Measurements from ENCODE around the gene ECE1.

The ECE1 gene

DNA sequence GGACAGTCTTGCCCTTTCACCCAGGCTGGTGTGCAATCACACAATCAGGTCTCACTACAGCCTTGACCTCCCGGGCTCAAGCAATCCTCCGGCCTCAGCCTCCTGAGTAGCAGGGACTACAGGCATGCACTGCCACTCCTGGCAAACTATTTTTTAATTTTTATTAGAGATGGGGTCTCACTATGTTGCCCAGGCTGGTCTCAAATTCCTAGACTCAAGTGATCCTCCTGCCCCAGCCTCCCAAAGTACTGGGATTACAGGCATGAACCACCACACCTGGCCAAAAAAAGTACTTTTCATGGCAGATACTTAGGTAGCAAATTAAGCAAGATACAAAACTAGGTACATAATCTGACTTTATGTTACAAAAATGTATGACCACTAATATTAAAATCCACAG, 121.8 kb downstream of the ECE1 start:
- Histone ChIP-seq H4K8ac (ENCODE audit: low read depth, low read length) (no peak overlapping the region), H2AK5ac (ENCODE audit: low read length) (no peak overlapping the region), H3K4me3 (ENCODE audit: low read depth, low read length) (no peak overlapping the region), H3K9ac (ENCODE audit: low read length) (no peak overlapping the region), H3K79me2 (ENCODE audit: control insufficient read depth, insufficient read depth, low read length, poor library complexity) (peaks cover 2% of the 10 kb centered on the region), H3K4me1 (ENCODE audit: control insufficient read depth in 1 of 2, insufficient read depth in 2 of 2, low read length in 2 of 2) (no peaks in the 10 kb centered on the region), H3K27me3 (ENCODE audit: insufficient read depth, low read length) (no peaks in the 10 kb centered on the region), H3K4me2 (ENCODE audit: low read length) (no peak overlapping the region), H2BK12ac (ENCODE audit: low read length) (no peak overlapping the region), H3K36me3 (ENCODE audit: control insufficient read depth in 1 of 2, insufficient read depth in 2 of 2, low read length in 2 of 2) (peaks cover 25 to 28% of the 10 kb centered on the region in 2 experiments), H3K23ac (ENCODE audit: low read length) (no peak overlapping the region), H3K27ac (ENCODE audit: low read depth, low read length) (no peak overlapping the region), H3K79me1 (ENCODE audit: low read length) (no peaks in the 10 kb centered on the region), H3K14ac (ENCODE audit: low read length) (no peak overlapping the region), H3K9me3 (ENCODE audit: insufficient read depth, low read depth, low read length) (peaks cover 2% of the 10 kb centered on the region), H4K12ac (ENCODE audit: low read depth, low read length) (no peak overlapping the region), H2BK120ac (ENCODE audit: insufficient read depth, low read length, poor library complexity) (no peak overlapping the region), H2AFZ (ENCODE audit: insufficient read depth, low read length, poor library complexity) (no peak overlapping the region), H3K18ac (ENCODE audit: low read length) (no peak overlapping the region), H2BK5ac (ENCODE audit: low read depth, low read length, poor library complexity) (no peak overlapping the region), H3K4ac (ENCODE audit: low read depth, low read length) (no peak overlapping the region), H4K91ac (ENCODE audit: low read depth, low read length) (no peak overlapping the region)
- no peak for DNase-seq
- WGBS (ENCODE audit: extremely low coverage, insufficient coverage, insufficient read length), result no CpG with 5 or more reads among the region's 2 CpGs

Data from trophoblast cell (in vitro differentiated cells and primary cell).